Upper lobe of left lung (tissue), 6 donors: Measurements from ENCODE around the gene ENOSF1. TPM values are rescaled to one million over a fixed set of nuclear protein-coding genes. Genes with fewer than 3 reads are reported as not detected.

Source experiments
- ATAC-seq, 2 donors: fragments of 200-7000 bp; cut with Tn5 transposase; one replicate each; pipeline ENCODE4 v1.9.1; 2022; ENCODE audit warnings: mild to moderate bottlenecking in 2 of 2, moderate library complexity in 2 of 2; ENCODE audit not compliant: low FRiP score in 2 of 2
- DNase-seq, 2 donors: peaks; one replicate each; pipeline ENCODE4 v3.0.0-alpha.2; 2019 to 2020
- H3K27ac ChIP-seq, 4 donors: fragments of 200-600 bp; sonication (generic); one replicate each; pipeline ENCODE4 v1.5.1; 2016 to 2019
- H3K27me3 ChIP-seq, 4 donors: fragments of 200-600 bp; sonication (generic); one replicate each; pipeline ENCODE4 v1.5.1; 2017 to 2019
- H3K36me3 ChIP-seq, 4 donors: fragments of 200-600 bp; sonication (generic); one replicate each; pipeline ENCODE4 v1.5.1; 2016 to 2019
- H3K4me1 ChIP-seq, 4 donors: fragments of 200-600 bp; sonication (generic); one replicate each; pipeline ENCODE4 v1.5.1; 2018 to 2019
- H3K4me3 ChIP-seq, 4 donors: fragments of 200-600 bp; sonication (generic); one replicate each; pipeline ENCODE4 v1.5.1; 2017 to 2019; ENCODE audit warnings: mild to moderate bottlenecking in 2 of 4, moderate library complexity in 1 of 4
- H3K9me3 ChIP-seq, 4 donors: fragments of 200-600 bp; sonication (generic); one replicate each; pipeline ENCODE4 v1.5.1; 2018 to 2019
- EP300 ChIP-seq, 4 donors: sonication (generic); formaldehyde crosslinking; IDR thresholded peaks; one replicate each; pipeline ENCODE4 v1.5.1; 2017; ENCODE audit warnings: antibody characterized with exemption in 4 of 4, control low read depth in 2 of 4
- POLR2A ChIP-seq, 4 donors: fragments of 450-650 bp; IDR thresholded peaks; one replicate each; pipeline ENCODE4 v1.5.1; 2016 to 2017; ENCODE audit warnings: antibody characterized with exemption in 4 of 4, mild to moderate bottlenecking in 2 of 4
- POLR2AphosphoS5 ChIP-seq, 2 donors: sonication (generic); formaldehyde crosslinking; IDR thresholded peaks; one replicate each; pipeline ENCODE4 v1.5.1; 2017; ENCODE audit warnings: antibody characterized with exemption in 2 of 2
- WGBS, 2 donors: methylation state at CpG; one replicate each; pipeline ENCODE4 v1.1.5; 2017 to 2018; 5-methylcytosine and 5-hydroxymethylcytosine counted together
- total RNA-seq, 6 donors: library from RNA; depleted of rRNA in 4 of 6; stranded (reverse); fragments of >200 nt in 4 of 6; gene quantifications; one replicate each; pipeline versions ENCODE4 v1.1.0 to v1.2.1, GENCODE V29; 2016 to 2021
- TF ChIP-seq, protein P1 (sequence below), 6 experiments: fragments of 450-650 bp in 4 of 6; fragments of 200-600 bp in 2 of 6; sonication (generic) in 2 of 6; IDR thresholded peaks; one replicate each; pipeline ENCODE4 v1.5.1; 2016 to 2019; ENCODE audit warnings: antibody characterized with exemption in 6 of 6
- donor health status: DM: no; HTN: no; CAD: no; lungs with moderate emphysema.
- donor health status: DM: no; HTN: yes; CAD: no; lungs with severe emphysema.

Gene ENOSF1
- total RNA-seq, 6 donors from 2014 or later: 66.9 to 296 (median 105) TPM

DNA sequence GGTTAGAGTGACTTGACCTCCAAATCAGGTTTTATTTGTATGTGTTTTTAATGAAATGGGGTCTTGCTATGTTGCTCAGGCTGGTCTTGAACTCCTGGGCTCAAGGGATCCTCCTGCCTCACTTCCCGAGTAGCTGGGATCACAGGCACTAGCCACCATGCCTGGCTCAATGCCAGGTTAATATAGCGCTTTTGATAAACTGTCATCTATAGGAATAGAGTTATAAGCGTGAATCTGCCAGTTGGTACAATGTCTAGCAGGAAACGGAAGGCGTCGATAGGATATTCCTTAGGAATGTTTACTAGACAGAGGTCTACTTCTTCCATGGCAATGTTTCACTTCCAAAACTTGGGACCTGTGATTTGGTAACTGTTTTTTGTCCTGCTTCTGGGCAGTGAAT is 90.1 kb downstream of the ENOSF1 start:
- H3K36me3 ChIP-seq: no peaks in the 10 kb centered on the region
- no peak overlapping the region for H3K4me3 ChIP-seq
- ATAC-seq: no peak
- TF ChIP-seq POLR2AphosphoS5 (IDR thresholded peaks at IDR 0.05): no peak
- TF ChIP-seq, protein P1, sequence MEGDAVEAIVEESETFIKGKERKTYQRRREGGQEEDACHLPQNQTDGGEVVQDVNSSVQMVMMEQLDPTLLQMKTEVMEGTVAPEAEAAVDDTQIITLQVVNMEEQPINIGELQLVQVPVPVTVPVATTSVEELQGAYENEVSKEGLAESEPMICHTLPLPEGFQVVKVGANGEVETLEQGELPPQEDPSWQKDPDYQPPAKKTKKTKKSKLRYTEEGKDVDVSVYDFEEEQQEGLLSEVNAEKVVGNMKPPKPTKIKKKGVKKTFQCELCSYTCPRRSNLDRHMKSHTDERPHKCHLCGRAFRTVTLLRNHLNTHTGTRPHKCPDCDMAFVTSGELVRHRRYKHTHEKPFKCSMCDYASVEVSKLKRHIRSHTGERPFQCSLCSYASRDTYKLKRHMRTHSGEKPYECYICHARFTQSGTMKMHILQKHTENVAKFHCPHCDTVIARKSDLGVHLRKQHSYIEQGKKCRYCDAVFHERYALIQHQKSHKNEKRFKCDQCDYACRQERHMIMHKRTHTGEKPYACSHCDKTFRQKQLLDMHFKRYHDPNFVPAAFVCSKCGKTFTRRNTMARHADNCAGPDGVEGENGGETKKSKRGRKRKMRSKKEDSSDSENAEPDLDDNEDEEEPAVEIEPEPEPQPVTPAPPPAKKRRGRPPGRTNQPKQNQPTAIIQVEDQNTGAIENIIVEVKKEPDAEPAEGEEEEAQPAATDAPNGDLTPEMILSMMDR (IDR thresholded peaks at IDR 0.05): no peak
- 61 to 75% methylated on average over 6 of the region's 6 CpGs for WGBS, 2 donors
- no peaks in the 10 kb centered on the region for H3K9me3 ChIP-seq
- H3K4me1 ChIP-seq: peaks cover 0 to 3% (median 0%) of the 10 kb centered on the region in 4 donors
- DNase-seq: no peak
- H3K27me3 ChIP-seq: peaks cover 0 to 3% (median 0%) of the 10 kb centered on the region in 4 donors
- H3K27ac ChIP-seq: no peak overlapping the region

DNA sequence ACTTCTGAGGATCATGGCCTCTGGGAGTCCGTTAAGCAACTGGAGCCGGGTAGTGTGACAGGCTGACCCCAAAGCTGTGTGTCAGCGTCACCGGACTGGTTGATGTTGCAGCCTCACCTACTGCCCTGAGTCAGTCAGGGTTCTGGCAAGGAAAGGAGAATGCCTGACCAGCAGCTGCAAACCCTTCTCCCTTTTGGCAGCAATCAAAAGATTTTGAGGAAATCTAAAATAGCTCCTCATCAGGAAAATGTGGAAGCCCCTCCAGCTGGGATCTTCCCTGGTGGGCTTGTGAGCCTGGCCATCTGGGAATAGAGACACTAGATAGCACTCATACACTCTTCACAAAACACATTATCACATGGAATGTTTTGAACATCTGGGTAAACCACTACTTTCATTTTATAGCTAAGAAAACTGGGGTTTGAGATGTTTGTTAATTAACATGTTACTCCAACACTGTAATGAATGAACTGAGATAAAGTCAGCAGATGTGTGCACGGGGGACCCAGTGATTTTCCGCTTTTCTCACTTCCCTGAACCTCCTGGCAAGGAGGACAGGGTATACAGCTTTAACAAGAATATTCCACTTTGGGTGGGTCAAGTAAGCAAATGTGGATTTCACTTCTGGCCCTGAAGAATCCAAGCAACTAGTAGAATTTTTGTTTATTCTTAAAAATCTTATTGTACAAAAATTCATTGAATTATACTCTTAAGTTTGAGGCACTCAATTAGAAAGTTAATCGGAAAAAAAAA is 91.0 kb downstream of the ENOSF1 start:
- H3K4me1 ChIP-seq: peaks cover 0 to 3% (median 0%) of the 10 kb centered on the region in 4 donors
- no peak for ATAC-seq
- 60 to 73% methylated on average over 7 of the region's 7 CpGs for WGBS, 2 donors
- no peaks in the 10 kb centered on the region for H3K9me3 ChIP-seq
- H3K4me3 ChIP-seq: no peak overlapping the region
- no peak for DNase-seq
- no peaks in the 10 kb centered on the region for H3K36me3 ChIP-seq
- H3K27ac ChIP-seq: no peak overlapping the region
- peaks cover 0 to 3% (median 0%) of the 10 kb centered on the region in 4 donors for H3K27me3 ChIP-seq
- TF ChIP-seq POLR2AphosphoS5 (IDR thresholded peaks at IDR 0.05) (no peak), POLR2A (IDR thresholded peaks at IDR 0.05) (no peak), EP300 (IDR thresholded peaks at IDR 0.05) (no peak)
- TF ChIP-seq, protein P1 (IDR thresholded peaks at IDR 0.05): no peak

Other genes starting within 250 kb of the ENOSF1 start
- gene COLEC12, start 211.9 kb downstream of the ENOSF1 start, total RNA-seq: 10 to 100 TPM; 29.3 to 72.2 (median 47.0) TPM
- not detected for gene CETN1, start 132.2 kb downstream of the ENOSF1 start, total RNA-seq
- gene CLUL1, start 115.6 kb downstream of the ENOSF1 start, total RNA-seq: 10 to 100 TPM in 2 of 6 donors, 1 to 10 TPM in 3, not detected in 1; 1.7 to 27.2 (median 3.0) TPM
- gene TYMS, start 55.0 kb downstream of the ENOSF1 start, total RNA-seq: 10 to 100 TPM in 2 of 6 donors, 1 to 10 TPM in 3, not detected in 1; 5.2 to 16.3 (median 7.6) TPM
- gene YES1, start 99.6 kb upstream of the ENOSF1 start, total RNA-seq: 100 to 1,000 TPM in 2 of 6 donors, 10 to 100 TPM in 4; 24.1 to 118 (median 55.0) TPM
- under 1 TPM in 3 of 6 donors, not detected in 3; 0.20 to 0.44 (median 0.30) TPM for gene ADCYAP1, start 192.2 kb upstream of the ENOSF1 start, total RNA-seq